Medulla oblongata (tissue), 1 donor: ENCODE data around the gene PSD4.

Experiments used
- DNase-seq: peaks from one replicate; pipeline ENCODE4 v3.0.0-alpha.2; 2015; ENCODE audit errors: extremely low spot score

PSD4 gene

DNA sequence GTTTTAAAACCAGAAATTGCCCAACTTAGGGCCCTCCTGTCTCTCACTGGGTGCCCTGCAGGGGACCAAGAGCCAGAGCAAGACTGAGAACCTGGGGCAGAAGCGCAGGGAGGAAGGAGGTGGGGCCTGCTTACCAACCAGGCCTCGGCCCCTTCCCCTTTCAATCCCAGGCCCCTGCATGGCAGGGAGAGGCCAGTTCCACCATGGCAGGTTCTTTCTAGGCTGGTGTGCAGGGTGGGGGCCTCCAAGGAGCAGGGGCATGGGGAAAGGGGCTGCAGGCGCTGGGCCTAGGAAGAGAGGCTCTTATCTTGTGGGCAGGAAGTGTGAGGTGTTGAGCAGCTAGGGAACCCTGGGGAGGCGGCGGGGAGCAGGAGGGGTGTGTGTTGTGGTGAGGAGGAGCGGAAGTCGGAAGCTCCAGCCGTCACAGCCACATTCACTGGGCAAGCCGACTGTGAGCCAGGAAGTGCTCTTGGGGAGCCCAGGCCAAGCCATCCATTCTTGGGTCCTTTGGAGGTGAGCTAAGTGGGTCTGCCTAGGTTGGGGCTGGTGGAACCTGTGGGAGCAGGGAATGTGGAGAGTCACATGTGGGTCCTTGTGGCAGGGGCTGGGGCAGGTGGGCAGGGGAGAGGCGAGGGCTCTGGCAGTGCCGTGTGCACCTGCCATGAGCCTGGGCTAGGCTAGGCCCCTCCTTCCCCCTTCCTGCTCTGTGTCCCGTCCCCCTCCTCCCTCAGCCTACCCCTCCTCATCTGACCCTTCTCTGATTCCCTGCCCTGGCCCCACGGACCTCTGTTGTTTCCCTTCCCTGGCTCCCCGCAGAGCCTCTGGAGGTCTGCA lies at the start of gene PSD4:
PSD4 (plus strand) TSS at position 430 of the 834 bp plus-strand sequence. CDS start 8,486 bp downstream, outside the sequence.
- peak; percentile 55 for DNase-seq

DNA sequence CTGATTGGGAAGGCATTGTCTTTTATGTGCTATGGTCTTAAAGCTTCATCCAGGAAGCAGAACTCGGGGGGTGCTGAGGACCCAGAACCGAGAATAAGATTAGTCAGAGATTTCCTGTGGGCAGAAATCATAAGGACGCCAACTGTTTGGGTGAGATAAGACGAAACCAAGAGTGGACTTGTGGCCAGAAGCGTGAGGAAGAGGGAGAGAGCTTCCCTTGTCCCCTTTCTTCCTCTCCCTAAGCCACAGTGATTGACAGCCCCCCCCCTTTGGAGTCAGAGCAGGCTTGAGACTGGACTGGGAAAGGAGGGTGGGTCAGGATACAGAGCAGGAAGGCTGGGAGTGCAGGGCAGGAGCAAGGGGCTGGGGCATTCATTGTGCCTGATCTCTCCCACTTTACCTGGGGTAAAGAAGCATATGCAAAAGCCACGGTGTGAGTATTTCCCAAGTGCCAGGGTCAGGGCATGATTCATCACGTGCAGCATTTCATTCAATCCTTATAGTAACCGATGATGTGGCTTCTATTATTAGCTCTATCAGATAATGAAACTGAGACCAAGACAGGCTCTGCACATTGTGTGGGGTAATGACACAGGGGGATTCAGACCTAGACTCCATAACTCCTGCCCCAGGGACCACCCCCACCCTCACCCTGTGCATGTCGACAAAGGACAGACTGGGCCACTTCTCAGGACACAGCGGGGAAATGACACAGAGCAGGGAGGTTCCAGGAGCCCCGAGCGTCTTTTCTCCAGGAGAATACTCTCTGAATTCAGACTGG lies 49.4 kb upstream of the PSD4 start:
- peak; percentile 48 for DNase-seq

GRCh38 chr2:113124984-113125855 lies 48.6 kb upstream of the PSD4 start:
- DNase-seq, result no peak

DNA sequence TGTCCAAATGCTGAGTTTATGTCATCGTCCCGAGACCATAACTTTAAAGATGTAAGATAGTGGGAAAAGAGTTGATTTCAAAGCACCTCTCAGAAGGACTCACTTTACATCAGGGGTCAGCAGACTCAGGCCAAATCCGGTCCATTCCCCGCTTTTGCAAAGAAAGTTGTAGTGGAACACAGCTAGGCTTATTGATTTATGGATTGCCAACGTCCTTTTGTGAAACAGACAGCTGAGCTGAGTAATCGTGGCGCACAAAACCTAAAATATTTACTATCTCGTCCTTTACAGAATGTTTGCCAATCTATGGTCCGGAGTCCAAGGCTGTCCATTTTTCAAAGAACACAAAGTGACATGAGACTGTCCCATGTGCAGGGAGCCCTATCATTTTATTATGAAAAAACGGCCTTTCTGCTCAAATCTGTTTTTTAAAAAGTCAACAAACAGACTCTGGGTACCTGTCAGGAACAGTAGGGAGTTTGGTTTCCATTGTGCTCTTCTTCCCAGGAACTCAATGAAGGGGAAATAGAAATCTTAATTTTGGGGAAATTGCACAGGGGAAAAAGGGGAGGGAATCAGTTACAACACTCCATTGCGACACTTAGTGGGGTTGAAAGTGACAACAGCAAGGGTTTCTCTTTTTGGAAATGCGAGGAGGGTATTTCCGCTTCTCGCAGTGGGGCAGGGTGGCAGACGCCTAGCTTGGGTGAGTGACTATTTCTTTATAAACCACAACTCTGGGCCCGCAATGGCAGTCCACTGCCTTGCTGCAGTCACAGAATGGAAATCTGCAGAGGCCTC lies 46.7 kb upstream of the PSD4 start, which contains the start of gene IL1RN:
IL1RN (plus strand) TSS at position 754 of the 801 bp plus-strand sequence; CDS start at position 781, 27 bp downstream.
- peak; percentile 64 for DNase-seq

DNA sequence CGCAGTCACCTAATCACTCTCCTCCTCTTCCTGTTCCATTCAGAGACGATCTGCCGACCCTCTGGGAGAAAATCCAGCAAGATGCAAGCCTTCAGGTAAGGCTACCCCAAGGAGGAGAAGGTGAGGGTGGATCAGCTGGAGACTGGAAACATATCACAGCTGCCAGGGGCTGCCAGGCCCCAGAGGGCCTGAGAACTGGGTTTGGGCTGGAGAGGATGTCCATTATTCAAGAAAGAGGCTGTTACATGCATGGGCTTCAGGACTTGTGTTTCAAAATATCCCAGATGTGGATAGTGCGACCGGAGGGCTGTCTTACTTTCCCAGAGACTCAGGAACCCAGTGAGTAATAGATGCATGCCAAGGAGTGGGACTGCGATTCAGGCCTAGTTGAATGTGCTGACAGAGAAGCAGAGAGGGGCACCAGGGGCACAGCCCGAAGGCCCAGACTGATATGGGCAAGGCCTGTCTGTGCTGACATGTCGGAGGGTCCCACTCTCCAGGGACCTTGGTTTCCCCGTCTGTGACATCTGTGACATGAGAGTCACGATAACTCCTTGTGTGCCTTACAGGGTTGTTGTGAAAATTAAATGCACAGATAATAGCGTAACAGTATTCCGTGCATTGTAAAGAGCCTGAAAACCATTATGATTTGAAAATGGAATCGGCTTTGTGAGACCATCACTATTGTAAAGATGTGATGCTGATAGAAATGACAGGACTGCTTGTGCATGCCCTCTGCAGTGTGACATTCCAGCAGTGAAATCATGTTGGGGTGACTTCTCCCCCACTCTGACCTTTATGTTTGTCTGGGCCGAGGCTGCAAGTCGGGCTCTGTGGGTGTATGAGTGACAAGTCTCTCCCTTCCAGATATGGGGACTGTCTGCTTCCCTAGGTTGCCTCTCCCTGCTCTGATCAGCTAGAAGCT lies 45.9 kb upstream of the PSD4 start:
- no peak for DNase-seq

GRCh38 chr2:113129519-113130078 lies 44.2 kb upstream of the PSD4 start:
- no peak for DNase-seq

- DNase-seq, result no peak
Measured at GRCh38 chr2:113131352-113132185, 42.2 kb upstream of the PSD4 start.

GRCh38 chr2:113132414-113133021 lies 41.3 kb upstream of the PSD4 start:
- no peak for DNase-seq

DNA sequence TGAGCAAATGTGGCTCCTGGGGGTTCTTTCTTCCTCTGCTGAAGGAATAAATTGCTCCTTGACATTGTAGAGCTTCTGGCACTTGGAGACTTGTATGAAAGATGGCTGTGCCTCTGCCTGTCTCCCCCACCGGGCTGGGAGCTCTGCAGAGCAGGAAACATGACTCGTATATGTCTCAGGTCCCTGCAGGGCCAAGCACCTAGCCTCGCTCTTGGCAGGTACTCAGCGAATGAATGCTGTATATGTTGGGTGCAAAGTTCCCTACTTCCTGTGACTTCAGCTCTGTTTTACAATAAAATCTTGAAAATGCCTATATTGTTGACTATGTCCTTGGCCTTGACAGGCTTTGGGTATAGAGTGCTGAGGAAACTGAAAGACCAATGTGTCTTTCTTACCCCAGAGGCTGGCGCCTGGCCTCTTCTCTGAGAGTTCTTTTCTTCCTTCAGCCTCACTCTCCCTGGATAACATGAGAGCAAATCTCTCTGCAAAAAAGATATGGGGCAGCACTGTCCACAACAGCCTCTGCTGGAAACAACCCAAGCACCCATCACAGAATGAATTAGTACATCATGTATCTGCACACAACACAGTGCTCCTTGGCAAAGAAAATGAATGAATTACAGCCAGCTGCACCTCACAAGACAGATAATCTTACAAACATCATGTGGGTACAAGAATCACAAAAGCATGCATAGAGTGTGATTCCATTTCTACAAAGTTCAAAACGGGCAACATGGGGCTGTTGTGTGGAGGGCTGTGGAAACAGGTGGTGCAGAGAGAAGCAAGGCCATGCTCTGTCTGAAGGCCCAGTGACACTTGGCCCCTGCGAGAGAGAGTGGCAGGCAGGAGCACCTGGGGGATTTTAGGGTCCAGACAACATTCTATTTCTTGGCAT lies 39.8 kb upstream of the PSD4 start:
- no peak for DNase-seq

DNA sequence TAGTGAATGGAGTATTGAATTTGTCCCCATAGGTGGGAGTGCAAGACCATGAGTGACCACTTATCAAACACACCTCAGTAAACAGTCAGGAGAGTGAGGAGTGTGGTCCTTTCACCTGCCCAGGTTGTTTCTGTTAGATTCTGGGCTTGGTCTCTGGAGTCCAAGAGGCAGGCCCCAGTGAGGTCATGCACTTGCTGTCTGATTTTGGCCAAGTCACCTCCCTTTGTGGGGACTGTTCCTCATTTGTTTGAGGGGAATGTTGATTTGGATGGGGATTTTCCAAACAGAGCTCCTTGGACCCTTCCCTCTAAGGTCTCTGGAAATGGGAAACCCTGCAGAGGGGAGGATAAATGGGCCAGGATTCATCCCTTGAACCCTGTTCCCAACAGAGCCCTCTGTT lies 39.1 kb upstream of the PSD4 start:
- DNase-seq, result no peak

GRCh38 chr2:113135317-113135716 lies 38.5 kb upstream of the PSD4 start:
- no peak for DNase-seq

- DNase-seq, result peak; percentile 66
Measured at GRCh38 chr2:113136828-113137775, 36.7 kb upstream of the PSD4 start.

- no peak for DNase-seq
Measured at GRCh38 chr2:113137827-113138226, 35.9 kb upstream of the PSD4 start.

- DNase-seq, result peak; percentile 83
Measured at GRCh38 chr2:113138428-113139322, 35.1 kb upstream of the PSD4 start.

- no peak for DNase-seq
Measured at GRCh38 chr2:113141451-113141850, 32.3 kb upstream of the PSD4 start.
